ENCODE results near the gene SORCS1.
"Not testable (repeated sequence)": the region's sequence is repeated elsewhere in the genome, so short reads cannot be mapped to it uniquely, and the experiment has no call there.

The SORCS1 gene

GRCh38 chr10:107037192-107038122, 127.0 kb downstream of the SORCS1 start:
- DNase-seq, result no peak

GRCh38 chr10:107033799-107034422, 130.6 kb downstream of the SORCS1 start:
- no peak for DNase-seq

- no peak for DNase-seq
Measured at GRCh38 chr10:107032700-107033401, 131.7 kb downstream of the SORCS1 start.

GRCh38 chr10:107031931-107032699, 132.4 kb downstream of the SORCS1 start:
- DNase-seq, result no peak

- DNase-seq, result no peak
Measured at GRCh38 chr10:107028236-107028635, 136.3 kb downstream of the SORCS1 start.

GRCh38 chr10:107025676-107026075, 138.8 kb downstream of the SORCS1 start:
- no peak for DNase-seq

- DNase-seq, result not testable (repeated sequence)
Measured at GRCh38 chr10:107024033-107024432, 140.5 kb downstream of the SORCS1 start.

GRCh38 chr10:107022600-107023354, 141.7 kb downstream of the SORCS1 start:
- no peak for DNase-seq

GRCh38 chr10:107019154-107019553, 145.4 kb downstream of the SORCS1 start:
- no peak for DNase-seq

GRCh38 chr10:107013258-107014006, 151.1 kb downstream of the SORCS1 start:
- DNase-seq, result no peak

- DNase-seq, result no peak
Measured at GRCh38 chr10:107011992-107012391, 152.5 kb downstream of the SORCS1 start.

GRCh38 chr10:107011105-107011504, 153.4 kb downstream of the SORCS1 start:
- no peak for DNase-seq

GRCh38 chr10:107010531-107010930, 154.0 kb downstream of the SORCS1 start:
- no peak for DNase-seq

- DNase-seq, result no peak
Measured at GRCh38 chr10:107004362-107004761, 160.1 kb downstream of the SORCS1 start.

GRCh38 chr10:107002068-107002467, 162.4 kb downstream of the SORCS1 start:
- no peak for DNase-seq

GRCh38 chr10:106999118-106999707, 165.3 kb downstream of the SORCS1 start:
- DNase-seq, result no peak

- DNase-seq, result no peak
Measured at GRCh38 chr10:106997721-106998120, 166.8 kb downstream of the SORCS1 start.

- DNase-seq, result no peak
Measured at GRCh38 chr10:106996510-106996909, 168.0 kb downstream of the SORCS1 start.

GRCh38 chr10:106992055-106992454, 172.5 kb downstream of the SORCS1 start:
- no peak for DNase-seq

GRCh38 chr10:106991091-106991490, 173.4 kb downstream of the SORCS1 start:
- no peak for DNase-seq

- no peak for DNase-seq
Measured at GRCh38 chr10:106987362-106987761, 177.1 kb downstream of the SORCS1 start.

Measured in NCI-H345 (cell line).